Left hindlimb (tissue), 1 donor: ENCODE measurements around the gene DEFB123.

Experiments
- DNase-seq: peaks from one replicate; pipeline ENCODE4 v3.0.0-alpha.2; 2018

The DEFB123 gene

DNA sequence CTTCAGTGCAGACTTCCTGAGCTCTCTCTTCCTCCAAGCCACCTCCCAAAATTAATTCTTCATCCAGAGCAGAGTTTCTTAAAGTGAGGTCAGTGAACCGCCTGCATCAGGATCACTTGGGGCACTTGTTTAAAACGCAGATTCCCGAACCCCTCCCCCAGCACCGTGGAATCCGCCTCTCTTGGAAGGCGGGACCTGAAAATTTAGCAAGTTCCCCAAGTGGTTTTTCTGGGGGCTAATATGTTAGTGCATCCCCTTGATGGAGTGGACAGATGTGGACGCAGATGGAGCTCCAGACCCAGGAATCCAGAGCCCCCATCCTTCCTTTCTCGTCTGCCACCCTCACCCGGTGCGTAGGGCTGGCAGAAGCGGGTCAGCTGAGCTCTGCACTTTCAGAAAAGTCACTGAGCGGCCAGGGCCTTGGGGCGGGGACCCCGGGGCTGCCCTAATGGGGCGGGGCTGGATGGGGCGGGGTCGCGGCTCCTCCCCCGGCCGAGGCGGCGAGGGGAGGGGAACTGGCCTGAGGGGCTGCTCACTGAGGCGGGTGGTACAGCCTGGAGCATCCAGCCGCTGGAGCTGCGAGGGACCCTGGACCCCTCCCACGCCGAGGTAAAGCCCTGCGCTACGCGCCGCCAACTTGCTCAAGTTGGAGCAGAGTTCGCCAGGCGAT lies 34.5 kb downstream of the DEFB123 start, which contains the start of the genes DEFB124 and REM1:
DEFB124 (minus strand) TSS at position 370 of the 670 bp plus-strand sequence. CDS start 2,114 bp downstream, outside the sequence.
REM1 (plus strand) TSS at position 531 of the 670 bp plus-strand sequence. CDS start 1,158 bp downstream, outside the sequence.
- DNase-seq, result peak; percentile 60

- no peak for DNase-seq
Observed at GRCh38 chr20:31475472-31476293, 35.3 kb downstream of the DEFB123 start.

DNA sequence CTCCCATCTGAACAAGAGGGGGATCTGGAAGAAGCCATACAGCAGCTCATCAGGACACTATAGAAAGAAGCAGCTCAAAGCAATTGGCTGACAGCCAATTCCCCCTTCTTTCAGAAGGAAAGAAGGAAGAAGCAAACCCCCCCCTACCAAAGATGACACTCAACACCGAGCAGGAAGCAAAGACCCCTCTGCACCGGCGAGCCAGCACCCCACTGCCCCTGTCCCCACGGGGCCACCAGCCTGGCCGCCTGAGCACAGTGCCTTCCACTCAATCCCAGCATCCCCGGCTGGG lies 35.8 kb downstream of the DEFB123 start:
- DNase-seq, result no peak

- DNase-seq, result no peak
Observed at GRCh38 chr20:31476643-31477215, 36.3 kb downstream of the DEFB123 start.

DNA sequence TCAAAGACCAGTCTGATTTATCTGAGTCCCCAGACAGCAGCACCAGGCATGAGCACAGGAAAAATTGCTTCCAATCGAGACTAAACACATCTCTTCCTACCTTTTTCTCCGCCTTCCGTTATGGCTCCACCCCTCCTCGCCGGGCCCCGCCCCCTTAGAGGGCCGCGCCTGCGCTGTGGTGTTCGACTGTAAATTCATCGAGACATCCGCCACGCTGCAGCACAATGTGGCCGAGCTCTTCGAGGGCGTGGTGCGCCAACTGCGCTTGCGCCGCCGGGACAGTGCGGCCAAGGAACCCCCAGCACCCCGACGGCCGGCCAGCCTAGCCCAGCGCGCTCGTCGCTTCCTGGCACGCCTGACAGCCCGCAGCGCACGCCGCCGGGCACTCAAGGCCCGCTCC lies 43.6 kb downstream of the DEFB123 start:
- DNase-seq, result peak; percentile 79

- peak; percentile 93 for DNase-seq
Observed at GRCh38 chr20:31485450-31486339, 45.3 kb downstream of the DEFB123 start.

GRCh38 chr20:31488115-31488514 lies 47.7 kb downstream of the DEFB123 start:
- DNase-seq, result no peak

- no peak for DNase-seq
Observed at GRCh38 chr20:31489152-31489551, 48.7 kb downstream of the DEFB123 start.

DNA sequence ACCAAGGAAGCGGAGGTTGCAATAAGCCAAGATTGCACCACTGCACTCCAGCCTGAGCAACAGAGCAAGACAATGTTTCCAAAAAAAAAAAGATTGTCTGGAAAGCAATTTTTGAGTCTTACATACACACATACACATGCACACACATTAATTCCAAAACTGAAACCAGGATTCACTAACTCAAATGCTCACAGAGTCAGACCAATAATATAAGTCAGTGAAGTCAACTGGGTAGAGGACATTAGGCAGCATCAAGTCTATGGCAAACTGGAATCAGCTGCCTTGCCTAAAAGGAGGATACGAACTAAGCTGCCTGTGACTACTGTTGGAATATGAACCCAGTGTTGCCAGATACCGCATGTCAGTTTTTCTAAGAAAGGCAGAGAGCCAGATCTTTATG lies 50.3 kb downstream of the DEFB123 start:
- no peak for DNase-seq

DNA sequence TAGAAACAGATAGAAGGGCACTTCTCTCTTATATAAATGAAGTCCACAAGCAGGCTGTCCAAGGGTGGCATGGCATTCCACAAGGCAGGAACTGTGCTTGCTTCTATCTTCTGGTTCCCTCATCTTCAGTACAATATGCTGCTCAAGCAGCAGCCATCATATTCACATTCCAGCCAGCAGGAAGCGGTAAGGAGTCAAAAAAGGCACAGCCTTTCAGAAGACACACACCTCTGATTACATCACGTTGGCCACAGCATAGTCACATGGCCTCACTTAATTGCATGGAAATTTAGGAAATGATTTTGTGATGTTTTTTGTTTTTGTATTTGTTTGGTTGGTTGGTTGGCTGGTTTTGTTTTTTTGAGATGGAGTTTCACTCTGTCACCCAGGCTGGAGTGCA lies 53.7 kb downstream of the DEFB123 start:
- DNase-seq, result no peak

GRCh38 chr20:31496761-31497295 lies 56.4 kb downstream of the DEFB123 start:
- DNase-seq, result peak; percentile 86

- no peak for DNase-seq
Observed at GRCh38 chr20:31497838-31498540, 57.6 kb downstream of the DEFB123 start.
